OCI-LY3 (cell line): ENCODE data around the gene GPRC5B.

Source experiments
- EZH2phosphoT487 ChIP-seq: fragments of 200-600 bp; shearing (Covaris generic); IDR thresholded peaks from 2 replicates; pipeline ENCODE4 v1.6.1; 2018; ENCODE audit warnings: antibody characterized with exemption, mixed run types, low read depth
- TF ChIP-seq, protein P1 (sequence below): fragments of 200-600, 300-600 bp; sonication (generic); IDR thresholded peaks from 2 replicates; pipeline ENCODE4 v1.5.1; 2014; ENCODE audit warnings: antibody characterized with exemption, low read length, low read depth

GRCh38 chr16:19809693-19810092 is 75.0 kb downstream of the GPRC5B start:
- TF ChIP-seq, protein P1, sequence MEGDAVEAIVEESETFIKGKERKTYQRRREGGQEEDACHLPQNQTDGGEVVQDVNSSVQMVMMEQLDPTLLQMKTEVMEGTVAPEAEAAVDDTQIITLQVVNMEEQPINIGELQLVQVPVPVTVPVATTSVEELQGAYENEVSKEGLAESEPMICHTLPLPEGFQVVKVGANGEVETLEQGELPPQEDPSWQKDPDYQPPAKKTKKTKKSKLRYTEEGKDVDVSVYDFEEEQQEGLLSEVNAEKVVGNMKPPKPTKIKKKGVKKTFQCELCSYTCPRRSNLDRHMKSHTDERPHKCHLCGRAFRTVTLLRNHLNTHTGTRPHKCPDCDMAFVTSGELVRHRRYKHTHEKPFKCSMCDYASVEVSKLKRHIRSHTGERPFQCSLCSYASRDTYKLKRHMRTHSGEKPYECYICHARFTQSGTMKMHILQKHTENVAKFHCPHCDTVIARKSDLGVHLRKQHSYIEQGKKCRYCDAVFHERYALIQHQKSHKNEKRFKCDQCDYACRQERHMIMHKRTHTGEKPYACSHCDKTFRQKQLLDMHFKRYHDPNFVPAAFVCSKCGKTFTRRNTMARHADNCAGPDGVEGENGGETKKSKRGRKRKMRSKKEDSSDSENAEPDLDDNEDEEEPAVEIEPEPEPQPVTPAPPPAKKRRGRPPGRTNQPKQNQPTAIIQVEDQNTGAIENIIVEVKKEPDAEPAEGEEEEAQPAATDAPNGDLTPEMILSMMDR: no peak
- no peak for TF ChIP-seq EZH2phosphoT487
